Astrocyte of the cerebellum (primary cell): ENCODE data around the gene BIK.

Source experiments
- DNase-seq: peaks from one replicate; pipeline ENCODE4 v3.0.0-alpha.2; 2011; ENCODE audit warnings: low read depth
- H3K4me3 ChIP-seq: 2 replicates; pipeline ENCODE4 v1.5.1; 2011; ENCODE audit warnings: mild to moderate bottlenecking, low read depth, low read length, moderate library complexity
- in situ Hi-C: cut with HindIII; loops from 2 replicates; pipeline ENCODE4 v1.10.0; 2017; ENCODE audit warnings: low sequenced_read_pairs
- TF ChIP-seq, protein P1 (sequence below): IDR thresholded peaks from 2 replicates; pipeline ENCODE4 v1.5.1; 2012; ENCODE audit warnings: low read length, low read depth, moderate library complexity, mild to moderate bottlenecking; ENCODE audit errors: missing control alignments

The BIK gene

DNA sequence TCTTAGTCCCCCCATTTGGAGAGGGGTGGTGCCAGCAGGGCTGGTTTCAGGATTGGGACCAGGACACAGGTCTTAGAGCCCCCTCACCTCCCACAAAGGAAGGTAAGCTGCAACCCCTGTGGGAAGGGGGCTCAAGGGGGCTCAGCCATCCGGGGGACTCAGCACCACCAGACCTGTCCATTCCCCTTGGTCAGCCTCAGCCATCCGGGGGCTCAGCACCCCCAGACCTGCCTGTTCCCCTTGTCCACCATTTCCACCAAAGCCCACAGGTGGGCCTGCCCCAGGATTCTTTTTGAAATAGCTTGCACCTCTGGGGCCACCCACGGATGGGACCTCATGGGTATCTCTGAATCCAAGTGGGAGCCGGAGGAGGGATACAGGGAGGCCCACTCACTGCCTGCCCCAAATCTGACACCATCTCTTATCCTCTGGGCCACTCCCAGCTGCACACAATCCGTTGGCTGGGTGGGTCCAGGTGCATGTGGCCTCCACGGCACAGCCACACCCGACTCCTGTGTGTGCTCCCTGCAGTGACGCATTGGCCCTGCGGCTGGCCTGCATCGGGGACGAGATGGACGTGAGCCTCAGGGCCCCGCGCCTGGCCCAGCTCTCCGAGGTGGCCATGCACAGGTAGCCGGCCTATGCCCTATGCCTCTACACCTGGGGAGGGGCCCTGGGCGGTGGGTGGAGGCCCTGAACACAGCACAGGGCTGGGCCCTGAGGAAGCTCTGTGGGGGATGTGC is 16.8 kb downstream of the BIK start:
- TF ChIP-seq, protein P1, sequence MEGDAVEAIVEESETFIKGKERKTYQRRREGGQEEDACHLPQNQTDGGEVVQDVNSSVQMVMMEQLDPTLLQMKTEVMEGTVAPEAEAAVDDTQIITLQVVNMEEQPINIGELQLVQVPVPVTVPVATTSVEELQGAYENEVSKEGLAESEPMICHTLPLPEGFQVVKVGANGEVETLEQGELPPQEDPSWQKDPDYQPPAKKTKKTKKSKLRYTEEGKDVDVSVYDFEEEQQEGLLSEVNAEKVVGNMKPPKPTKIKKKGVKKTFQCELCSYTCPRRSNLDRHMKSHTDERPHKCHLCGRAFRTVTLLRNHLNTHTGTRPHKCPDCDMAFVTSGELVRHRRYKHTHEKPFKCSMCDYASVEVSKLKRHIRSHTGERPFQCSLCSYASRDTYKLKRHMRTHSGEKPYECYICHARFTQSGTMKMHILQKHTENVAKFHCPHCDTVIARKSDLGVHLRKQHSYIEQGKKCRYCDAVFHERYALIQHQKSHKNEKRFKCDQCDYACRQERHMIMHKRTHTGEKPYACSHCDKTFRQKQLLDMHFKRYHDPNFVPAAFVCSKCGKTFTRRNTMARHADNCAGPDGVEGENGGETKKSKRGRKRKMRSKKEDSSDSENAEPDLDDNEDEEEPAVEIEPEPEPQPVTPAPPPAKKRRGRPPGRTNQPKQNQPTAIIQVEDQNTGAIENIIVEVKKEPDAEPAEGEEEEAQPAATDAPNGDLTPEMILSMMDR: no peak
- in situ Hi-C loops: no loop called here
- no peak for DNase-seq
- H3K4me3 ChIP-seq: no peak overlapping the region

DNA sequence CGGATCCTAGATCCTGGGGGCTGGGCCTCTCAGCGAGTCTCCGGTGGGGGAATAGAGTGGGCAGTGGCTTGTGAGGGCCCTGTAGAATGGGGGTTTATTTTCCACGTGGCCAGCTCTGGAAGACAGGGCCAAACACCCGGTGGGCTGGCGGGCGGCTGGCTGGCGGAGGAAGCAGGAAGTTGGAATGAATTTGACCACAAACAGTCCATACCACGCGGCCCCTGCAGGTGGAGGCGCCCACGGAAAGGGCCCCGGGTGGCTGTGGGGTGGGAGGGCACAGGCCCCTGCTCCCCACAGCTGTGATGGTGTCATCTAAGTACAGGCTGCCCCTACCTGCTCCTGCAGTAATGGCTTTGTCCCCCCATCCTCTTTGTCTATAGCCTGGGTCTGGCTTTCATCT is 17.6 kb downstream of the BIK start:
- TF ChIP-seq, protein P1: no peak
- DNase-seq: no peak
- H3K4me3 ChIP-seq: no peak overlapping the region
- in situ Hi-C loops: no loop called here

DNA sequence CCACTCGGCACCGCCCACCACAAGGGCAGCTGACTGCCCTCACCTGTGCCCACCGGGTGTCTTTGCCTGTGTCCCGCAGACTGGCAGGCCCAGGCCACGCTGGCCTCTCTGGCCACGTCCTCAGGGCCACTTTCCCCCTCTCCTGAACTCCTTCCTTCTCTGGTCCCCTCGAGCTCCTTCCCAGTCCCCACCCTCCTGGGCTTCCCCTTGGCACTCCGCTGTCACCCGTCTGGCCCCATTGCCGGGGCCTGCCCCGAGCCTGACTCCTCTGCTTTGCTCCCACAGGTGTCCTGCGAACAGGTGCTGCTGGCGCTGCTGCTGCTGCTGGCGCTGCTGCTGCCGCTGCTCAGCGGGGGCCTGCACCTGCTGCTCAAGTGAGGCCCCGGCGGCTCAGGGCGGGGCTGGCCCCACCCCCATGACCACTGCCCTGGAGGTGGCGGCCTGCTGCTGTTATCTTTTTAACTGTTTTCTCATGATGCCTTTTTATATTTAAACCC is 18.4 kb downstream of the BIK start:
- in situ Hi-C loops: no loop called here
- DNase-seq: no peak
- H3K4me3 ChIP-seq: no peak overlapping the region
- TF ChIP-seq, protein P1: no peak

DNA sequence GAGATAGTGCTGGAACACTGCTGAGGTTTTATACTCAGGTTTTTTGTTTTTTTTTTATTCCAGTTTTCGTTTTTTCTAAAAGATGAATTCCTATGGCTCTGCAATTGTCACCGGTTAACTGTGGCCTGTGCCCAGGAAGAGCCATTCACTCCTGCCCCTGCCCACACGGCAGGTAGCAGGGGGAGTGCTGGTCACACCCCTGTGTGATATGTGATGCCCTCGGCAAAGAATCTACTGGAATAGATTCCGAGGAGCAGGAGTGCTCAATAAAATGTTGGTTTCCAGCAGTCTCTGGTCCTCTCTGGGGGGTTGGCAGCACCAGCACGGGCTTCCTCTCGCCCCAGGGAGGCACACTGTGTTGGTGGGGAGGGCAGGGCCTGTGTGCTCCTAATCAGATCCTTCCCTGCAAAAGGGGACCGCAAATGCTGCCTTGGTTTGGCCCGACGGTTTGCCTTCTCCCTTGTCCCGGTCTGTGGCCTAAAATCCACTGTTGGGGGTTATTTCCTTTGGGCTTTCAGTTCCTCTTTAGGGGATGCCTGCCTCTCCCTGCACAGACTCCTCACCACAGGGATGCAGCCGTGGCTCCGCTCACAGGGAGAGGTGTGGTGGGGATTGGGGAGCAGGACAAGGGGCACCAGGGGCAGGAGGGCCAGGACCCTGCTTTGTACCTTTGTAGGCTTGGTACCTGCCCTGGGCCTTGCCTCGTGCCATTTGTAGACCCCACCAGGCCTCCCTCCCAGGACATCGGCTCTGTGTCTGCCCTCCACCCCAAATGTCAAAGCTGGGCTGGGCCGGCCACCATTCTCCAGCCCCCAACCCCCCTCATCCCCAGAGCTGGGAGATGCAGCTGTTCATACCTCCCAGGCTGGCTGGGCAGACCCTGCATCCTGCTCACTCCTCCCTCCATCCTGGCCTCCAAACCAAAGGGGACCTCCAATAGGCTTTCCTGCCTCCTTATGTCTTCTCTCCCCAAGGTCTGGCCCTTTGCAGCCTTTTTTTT is 19.2 kb downstream of the BIK start:
- in situ Hi-C loops: no loop called here
- H3K4me3 ChIP-seq: no peak overlapping the region
- TF ChIP-seq, protein P1: no peak
- no peak for DNase-seq

DNA sequence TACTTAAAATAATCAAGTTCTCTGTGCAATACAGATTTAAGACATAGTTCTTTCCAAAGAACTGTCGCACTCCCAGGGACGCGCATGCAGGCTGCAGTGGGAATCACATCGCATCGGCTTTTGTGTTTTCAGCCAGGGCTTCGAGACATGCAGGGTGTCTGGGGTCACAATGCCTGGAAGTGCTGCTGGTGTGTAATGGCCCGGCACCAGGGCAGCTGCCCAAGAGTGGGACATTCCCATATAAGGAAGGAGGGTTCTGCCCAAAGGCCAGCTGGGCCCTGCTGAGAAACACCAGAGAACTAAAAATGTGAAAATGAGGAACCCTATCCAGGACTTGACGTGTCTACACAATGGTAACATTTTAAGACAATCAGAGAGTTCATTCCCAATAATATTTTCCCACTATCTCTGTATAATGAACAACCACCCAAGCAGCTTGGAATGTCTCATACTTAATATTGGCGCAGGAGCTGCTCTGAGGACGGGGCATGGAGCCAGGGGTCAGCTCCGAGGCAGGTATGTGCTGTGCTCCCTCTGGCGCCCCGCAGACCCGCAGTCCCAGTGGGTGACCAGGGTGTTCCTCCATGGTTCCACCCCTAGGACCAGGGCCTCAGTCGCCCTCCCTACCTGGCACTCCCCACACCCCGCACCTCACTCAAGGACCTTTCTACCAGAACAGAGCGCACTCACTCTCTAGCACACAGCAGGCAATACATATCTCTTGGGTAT is 21.4 kb downstream of the BIK start:
- in situ Hi-C loops: no loop called here
- DNase-seq: no peak
- TF ChIP-seq, protein P1: no peak
- no peak overlapping the region for H3K4me3 ChIP-seq

DNA sequence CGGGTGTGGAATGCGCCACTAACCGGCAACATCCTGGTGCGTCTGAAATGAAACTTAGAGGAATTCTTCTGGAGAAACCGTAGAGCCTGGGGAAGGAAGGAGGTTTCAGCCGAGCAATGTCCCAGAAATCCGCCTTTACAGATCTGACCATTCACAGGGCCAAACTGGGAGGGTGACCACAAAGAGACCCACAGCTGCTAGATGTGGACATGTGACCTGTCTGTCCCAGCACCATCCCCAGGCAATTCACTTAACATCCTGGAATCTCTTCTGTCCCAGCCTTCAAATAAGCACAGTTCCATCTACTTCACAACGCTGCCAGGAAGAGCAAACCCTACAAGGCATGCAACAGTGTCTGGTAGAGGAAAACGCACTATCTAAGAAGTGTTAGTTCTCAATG is 22.9 kb downstream of the BIK start:
- in situ Hi-C loops: no loop called here
- TF ChIP-seq, protein P1: no peak
- H3K4me3 ChIP-seq: no peak overlapping the region
- no peak for DNase-seq
